ENCODE data around the gene KIF6. TPM values are rescaled to one million over a fixed set of nuclear protein-coding genes. Genes with fewer than 3 reads are reported as not detected.

Gene KIF6, protein sequence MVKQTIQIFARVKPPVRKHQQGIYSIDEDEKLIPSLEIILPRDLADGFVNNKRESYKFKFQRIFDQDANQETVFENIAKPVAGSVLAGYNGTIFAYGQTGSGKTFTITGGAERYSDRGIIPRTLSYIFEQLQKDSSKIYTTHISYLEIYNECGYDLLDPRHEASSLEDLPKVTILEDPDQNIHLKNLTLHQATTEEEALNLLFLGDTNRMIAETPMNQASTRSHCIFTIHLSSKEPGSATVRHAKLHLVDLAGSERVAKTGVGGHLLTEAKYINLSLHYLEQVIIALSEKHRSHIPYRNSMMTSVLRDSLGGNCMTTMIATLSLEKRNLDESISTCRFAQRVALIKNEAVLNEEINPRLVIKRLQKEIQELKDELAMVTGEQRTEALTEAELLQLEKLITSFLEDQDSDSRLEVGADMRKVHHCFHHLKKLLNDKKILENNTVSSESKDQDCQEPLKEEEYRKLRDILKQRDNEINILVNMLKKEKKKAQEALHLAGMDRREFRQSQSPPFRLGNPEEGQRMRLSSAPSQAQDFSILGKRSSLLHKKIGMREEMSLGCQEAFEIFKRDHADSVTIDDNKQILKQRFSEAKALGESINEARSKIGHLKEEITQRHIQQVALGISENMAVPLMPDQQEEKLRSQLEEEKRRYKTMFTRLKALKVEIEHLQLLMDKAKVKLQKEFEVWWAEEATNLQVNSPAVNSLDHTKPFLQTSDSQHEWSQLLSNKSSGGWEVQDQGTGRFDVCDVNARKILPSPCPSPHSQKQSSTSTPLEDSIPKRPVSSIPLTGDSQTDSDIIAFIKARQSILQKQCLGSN
- 0.10 TPM in 1 of 2 replicates, not detected in the other for total RNA-seq

GRCh38 chr6:39724787-39725631 is at the start of gene KIF6:
Gene KIF6, minus strand, starts transcription at chr6:39725408. Its CDS starts 98 bp downstream, at chr6:39725310.

GRCh38 chr6:39322306-39322850 is 402.8 kb downstream of the KIF6 start, which contains the start of gene KCNK16:
Gene KCNK16, minus strand, starts transcription at chr6:39322702. Its CDS starts 162 bp downstream, at chr6:39322540.

GRCh38 chr6:39314273-39314795 is 410.9 kb downstream of the KIF6 start, which contains the start of gene KCNK17:
Gene KCNK17, minus strand, starts transcription at chr6:39314419. Its CDS starts 99 bp downstream, at chr6:39314320.

Other genes starting within 250 kb of the KIF6 start
- under 0.01 TPM in 1 of 2 replicates, not detected in the other for gene DAAM2, start 67.0 kb upstream of the KIF6 start, total RNA-seq
- gene MOCS1, start 209.1 kb upstream of the KIF6 start, total RNA-seq: 5.8 and 7.6 TPM in 2 replicates